ENCODE measurements around the gene ASB18. TPM values are rescaled to one million over a fixed set of nuclear protein-coding genes. Genes with fewer than 3 reads are reported as not detected.

The ASB18 gene
- total RNA-seq, 2 experiments from 2014 or later: not detected

DNA sequence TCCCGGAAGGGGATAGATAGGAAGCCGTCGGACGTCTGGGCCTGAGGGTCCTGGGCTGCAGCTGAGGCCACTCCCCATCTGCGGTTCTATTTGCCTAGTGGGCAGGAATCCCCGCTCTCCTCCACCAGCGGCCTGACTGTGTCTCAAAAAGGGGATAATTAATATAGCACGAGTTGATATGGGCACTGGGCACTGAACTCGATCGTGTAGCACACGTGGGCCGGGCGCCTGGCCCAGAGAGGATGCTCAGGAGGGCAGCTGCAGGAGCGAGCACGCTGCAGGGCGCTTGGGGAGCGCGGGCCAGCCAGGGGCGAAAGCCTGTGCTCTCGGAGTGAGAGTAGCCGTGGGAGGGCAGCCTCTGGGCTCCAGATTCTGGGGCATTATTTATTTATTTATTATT, 87.3 kb downstream of the ASB18 start:
- Mint-ChIP-seq H3K36me3 (no peaks in the 10 kb centered on the region), H3K27me3 (peaks cover 73% of the 10 kb centered on the region), H3K9me3 (no peaks in the 10 kb centered on the region), H3K4me3 (no peak overlapping the region), H3K27ac (no peak overlapping the region), H3K4me1 (peaks cover 4% of the 10 kb centered on the region)
- no peak for ATAC-seq (ENCODE audit: low read depth)
- POLR2A ChIA-PET: no interaction called here
- DNase-seq: no peak

DNA sequence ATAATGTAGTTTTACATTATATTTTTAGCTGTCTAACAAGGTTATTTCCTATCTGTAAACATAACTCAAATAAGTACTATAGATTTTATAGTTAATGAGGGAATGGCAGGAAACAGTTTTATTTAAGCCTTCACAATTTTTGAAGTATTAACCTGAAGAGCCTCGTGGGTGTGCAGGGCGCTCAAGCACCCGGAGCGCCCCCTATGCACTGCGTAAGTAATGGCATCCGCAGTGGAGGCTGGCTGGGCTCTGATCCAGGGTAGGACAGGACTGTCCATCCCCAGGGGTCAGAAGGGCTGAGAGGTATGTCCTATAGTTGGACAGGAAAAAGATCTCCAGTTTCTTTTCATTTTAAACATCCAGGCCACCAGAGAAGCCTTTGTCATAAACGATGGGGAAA, 87.8 kb downstream of the ASB18 start:
- Mint-ChIP-seq H3K36me3 (no peaks in the 10 kb centered on the region), H3K9me3 (no peaks in the 10 kb centered on the region), H3K4me1 (peaks cover 4% of the 10 kb centered on the region), H3K27ac (no peak overlapping the region), H3K27me3 (peaks cover 77% of the 10 kb centered on the region), H3K4me3 (no peak overlapping the region)
- DNase-seq: no peak
- POLR2A ChIA-PET: no interaction called here
- ATAC-seq (ENCODE audit: low read depth): no peak

DNA sequence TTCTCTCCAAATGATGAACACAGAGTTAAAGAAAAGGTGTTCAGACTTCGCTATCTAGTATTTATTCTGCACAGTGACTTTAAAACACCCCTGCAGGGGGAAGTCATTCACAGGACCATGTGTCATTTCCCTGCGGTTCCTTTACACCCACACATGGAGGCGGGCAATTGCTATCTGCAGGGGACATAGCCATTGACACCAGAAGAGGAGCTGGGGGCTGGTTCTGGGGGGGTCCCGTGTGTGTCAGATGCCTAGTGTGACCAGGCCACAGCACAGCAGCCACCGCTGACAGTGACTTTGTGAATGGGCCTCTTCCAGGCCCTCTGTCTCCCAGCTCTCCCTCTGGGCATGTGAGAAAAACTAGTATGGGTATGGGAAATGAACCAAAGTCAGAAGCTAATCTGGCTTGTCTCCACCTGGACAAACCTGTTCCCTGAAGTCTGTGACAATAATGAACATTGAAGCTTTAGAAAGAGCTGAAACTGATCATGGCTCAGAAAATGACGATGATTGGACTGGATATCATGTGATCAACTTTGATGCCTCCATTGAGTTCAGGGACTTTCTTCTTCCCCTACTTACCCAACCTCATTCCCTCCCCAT, 88.6 kb downstream of the ASB18 start:
- Mint-ChIP-seq H3K36me3 (no peaks in the 10 kb centered on the region), H3K4me1 (peaks cover 3% of the 10 kb centered on the region), H3K27ac (no peak overlapping the region), H3K4me3 (no peak overlapping the region), H3K27me3 (peaks cover 81% of the 10 kb centered on the region), H3K9me3 (no peaks in the 10 kb centered on the region)
- POLR2A ChIA-PET: no interaction called here
- ATAC-seq (ENCODE audit: low read depth) (no peak), DNase-seq (no peak)

DNA sequence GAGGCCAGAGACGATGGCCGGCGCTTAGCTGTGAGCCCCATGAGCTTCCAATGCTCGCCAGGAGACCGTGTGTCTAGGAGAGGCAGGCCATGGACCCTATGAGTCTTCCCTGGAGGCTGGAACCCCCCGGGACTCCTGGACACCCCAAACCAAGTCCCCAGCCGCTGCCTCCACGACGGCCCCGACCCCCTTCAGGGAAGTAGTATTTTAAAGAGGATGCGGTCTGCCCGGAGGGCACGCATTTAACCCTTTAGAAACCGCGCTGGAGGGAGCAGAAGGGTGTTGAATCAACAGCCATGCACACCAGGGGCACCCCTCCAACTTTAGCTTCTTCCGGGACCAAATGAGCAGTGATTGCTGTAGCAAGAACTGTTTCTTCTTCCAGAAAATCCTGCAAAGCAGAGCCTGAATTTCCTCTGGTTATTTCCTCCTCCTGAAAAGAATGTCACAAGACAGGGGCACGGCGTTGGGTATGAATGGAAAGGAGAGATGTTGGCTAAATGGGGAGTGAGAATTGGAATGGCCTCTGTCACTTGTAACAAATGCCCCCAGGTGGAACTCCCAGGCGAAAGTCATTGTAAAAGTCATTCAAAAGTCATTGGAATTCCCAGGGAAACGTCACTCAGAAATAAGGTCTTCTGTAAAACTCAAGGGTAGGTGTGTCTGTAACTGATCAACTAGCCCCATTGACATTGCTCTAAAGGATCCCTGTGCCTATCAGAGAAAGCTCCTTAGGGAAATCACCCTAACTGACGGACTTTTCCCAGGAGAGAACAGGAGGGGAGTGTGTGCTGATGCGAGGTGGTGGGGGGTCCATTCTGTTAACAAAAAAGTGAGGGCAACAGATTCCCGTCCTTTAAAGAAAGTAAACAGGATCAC, 90.2 kb downstream of the ASB18 start:
- Mint-ChIP-seq H3K27me3 (peaks cover 86% of the 10 kb centered on the region), H3K4me1 (peaks cover 8% of the 10 kb centered on the region), H3K9me3 (peaks cover 2% of the 10 kb centered on the region), H3K36me3 (peaks cover 2% of the 10 kb centered on the region), H3K27ac (no peak overlapping the region), H3K4me3 (no peak overlapping the region)
- DNase-seq (no peak), ATAC-seq (ENCODE audit: low read depth) (no peak)
- POLR2A ChIA-PET: no interaction called here

DNA sequence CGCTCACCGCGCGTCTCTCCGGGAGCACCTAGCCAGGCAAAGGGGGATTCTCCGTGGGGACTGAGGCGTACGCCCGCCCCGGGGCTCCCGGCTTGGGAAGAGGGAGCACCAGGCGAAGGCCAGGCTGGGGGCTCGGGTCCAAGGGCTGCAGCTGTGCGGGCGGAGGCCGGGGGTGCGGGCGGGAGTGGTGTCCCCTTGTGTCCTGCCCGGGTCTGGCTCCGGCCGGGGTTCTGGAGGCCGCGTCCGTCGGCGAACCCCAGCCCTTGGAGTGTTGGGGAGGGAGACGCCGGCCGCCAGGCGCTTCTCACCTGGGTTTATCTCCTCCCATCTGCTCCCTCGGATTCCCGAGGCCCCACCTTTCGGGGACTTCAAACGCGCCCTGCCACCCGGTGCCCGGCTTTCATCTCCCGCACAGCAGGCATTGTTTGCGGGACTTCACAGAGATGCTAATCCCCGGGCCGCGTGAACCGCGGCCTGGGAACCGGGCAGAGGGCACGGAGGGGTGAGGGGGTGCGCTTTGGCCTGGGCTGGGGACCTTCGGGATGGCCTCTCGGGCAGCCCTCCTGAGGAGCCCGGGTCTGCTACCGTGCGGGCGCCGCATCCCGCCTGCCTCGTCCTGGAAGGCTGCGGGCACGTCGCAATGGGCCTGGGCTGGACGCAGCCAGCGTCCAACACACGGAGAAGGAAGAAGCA, 91.0 kb downstream of the ASB18 start:
- DNase-seq: no peak
- Mint-ChIP-seq H3K4me1 (peaks cover 8% of the 10 kb centered on the region), H3K4me3 (no peak overlapping the region), H3K27ac (no peak overlapping the region), H3K36me3 (peaks cover 2% of the 10 kb centered on the region), H3K27me3 (peaks cover 81% of the 10 kb centered on the region), H3K9me3 (peaks cover 2% of the 10 kb centered on the region)
- POLR2A ChIA-PET: no interaction called here
- ATAC-seq (ENCODE audit: low read depth): no peak

DNA sequence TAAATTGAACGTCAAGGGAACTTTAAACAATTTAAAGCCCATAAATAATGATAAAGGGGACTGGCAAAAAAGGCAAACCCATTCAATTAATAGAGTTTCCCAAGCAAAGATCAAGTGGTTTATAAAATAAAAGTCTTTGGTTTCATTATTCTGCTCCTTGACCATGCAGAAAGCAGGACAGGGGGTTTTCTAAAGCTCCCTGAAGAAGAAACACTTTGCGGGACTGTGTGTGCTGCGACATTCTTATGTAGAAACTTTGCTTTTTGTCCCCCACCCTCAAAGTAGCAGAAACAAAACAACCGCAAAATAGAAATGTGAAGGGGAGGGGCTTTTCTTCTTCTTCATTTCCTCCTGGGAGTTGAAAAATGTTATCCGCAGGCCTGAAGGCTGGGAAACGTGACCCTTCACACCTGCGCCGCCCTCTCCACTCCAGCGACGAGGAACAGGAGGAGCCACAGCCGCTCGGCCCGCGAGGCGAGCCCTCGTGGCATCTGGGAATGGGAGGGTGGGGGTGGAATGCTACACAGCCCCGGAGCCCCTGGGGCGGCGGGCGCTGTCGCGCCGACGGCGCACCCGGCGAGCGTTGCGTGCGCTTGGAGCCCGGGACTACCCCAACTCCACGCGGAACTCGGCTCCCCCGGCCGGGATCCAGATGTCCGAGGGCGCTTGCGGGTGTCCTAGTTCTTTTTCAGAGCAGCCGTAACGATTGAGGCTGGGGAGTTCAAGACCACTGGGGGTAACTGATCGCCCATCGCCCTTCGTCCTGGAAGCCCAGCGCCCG, 91.8 kb downstream of the ASB18 start:
- Mint-ChIP-seq H3K27me3 (peaks cover 75% of the 10 kb centered on the region), H3K27ac (peak overlapping the region; percentile 9), H3K36me3 (peaks cover 2% of the 10 kb centered on the region), H3K4me1 (peaks cover 8% of the 10 kb centered on the region), H3K9me3 (peaks cover 2% of the 10 kb centered on the region), H3K4me3 (no peak overlapping the region)
- no peak for ATAC-seq (ENCODE audit: low read depth)
- POLR2A ChIA-PET: no interaction called here
- DNase-seq: no peak

DNA sequence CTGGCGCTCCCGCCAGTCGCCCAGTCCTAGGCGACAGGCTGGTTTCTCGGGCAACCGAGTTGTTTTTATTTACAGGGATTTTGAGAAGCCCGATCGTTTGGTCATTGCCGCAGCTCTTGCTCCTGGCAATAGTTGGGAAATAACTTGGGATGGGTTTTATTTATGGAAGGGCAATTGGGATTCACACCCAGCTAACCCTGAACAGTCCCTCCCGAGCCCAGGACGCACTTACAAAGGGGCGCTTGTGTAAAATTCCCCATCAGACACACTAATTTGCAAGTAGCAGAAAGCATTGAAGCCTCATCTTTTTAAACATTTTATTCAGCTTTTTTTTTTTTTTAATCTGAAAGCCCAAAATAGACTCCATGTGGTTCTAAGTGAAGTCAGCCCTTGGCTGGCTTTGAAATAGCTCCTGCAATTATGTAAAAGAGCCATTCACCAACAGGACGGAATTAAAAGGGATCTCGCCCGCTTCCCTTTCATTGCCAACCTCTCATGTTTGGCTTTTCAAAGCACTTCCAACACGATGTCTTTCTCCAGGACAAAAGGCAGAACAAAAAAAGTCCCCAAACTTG, 92.4 kb downstream of the ASB18 start:
- H3K9me3 Mint-ChIP-seq: peaks cover 2% of the 10 kb centered on the region
- H3K4me1 Mint-ChIP-seq: peaks cover 8% of the 10 kb centered on the region
- ATAC-seq (ENCODE audit: low read depth): no peak
- peaks cover 73% of the 10 kb centered on the region for H3K27me3 Mint-ChIP-seq
- peak overlapping the region; percentile 9 for H3K27ac Mint-ChIP-seq
- no peak overlapping the region for H3K4me3 Mint-ChIP-seq
- H3K36me3 Mint-ChIP-seq: peaks cover 2% of the 10 kb centered on the region
- POLR2A ChIA-PET: no interaction called here
- DNase-seq: no peak

DNA sequence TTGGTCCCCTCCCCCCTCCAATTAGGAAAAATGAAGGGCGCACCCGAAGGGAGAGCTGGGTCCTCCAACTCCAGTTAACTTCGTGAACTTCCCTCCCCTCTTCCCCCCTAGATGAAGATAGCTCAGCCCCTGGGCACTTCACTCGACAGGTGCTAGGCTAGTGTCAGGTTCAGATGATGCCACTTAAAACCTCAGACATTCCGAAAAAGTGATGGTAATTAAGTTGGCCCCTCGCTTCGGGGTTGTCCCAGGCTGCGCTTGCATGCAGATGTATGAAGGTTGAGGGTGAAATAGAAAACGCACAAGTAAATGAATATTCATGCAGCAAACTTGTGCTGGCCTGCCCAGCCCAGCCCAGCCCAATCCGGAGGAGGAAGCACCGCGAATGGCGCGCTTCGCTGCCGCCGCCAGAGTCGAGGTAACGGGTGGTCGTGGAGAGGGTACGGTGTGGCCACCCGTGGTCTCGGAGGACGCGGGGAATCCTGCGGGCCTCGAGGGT, 93.0 kb downstream of the ASB18 start:
- H3K4me3 Mint-ChIP-seq: no peak overlapping the region
- DNase-seq (no peak), ATAC-seq (ENCODE audit: low read depth) (no peak)
- no peak overlapping the region for H3K27ac Mint-ChIP-seq
- POLR2A ChIA-PET: no interaction called here
- H3K27me3 Mint-ChIP-seq: peaks cover 73% of the 10 kb centered on the region
- H3K4me1 Mint-ChIP-seq: peaks cover 9% of the 10 kb centered on the region
- peaks cover 2% of the 10 kb centered on the region for H3K9me3 Mint-ChIP-seq
- H3K36me3 Mint-ChIP-seq: peaks cover 2% of the 10 kb centered on the region

DNA sequence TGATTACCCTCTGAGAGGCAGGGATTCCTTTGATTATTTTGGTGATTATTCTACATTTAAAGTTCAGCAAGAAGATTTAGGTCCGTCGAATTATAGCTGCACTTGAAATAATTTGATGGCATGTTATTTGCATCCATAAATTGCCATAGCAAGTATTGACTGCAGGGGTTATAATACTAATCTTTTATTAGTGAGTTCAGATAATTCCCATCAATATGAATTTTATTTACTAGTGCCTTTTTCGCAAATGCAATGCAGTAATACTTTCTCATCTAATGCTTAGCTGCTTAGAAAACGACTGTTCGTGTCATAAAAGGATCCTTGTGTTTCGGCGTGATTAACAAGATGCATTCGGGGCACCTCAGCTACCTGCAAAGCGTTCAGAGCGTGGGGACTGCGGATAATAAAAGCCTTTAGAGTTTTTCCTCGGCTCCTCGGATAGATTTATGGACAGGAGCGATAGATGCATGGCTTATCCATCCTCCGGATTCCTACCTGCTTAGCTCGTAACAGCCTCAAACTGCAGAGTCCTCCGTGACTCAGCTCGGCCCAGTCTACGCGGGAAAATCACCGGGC, 93.5 kb downstream of the ASB18 start:
- Mint-ChIP-seq H3K36me3 (peaks cover 2% of the 10 kb centered on the region), H3K9me3 (peaks cover 3% of the 10 kb centered on the region), H3K4me3 (peak overlapping the region; percentile 32), H3K27me3 (peaks cover 73% of the 10 kb centered on the region), H3K27ac (peak overlapping the region; percentile 67), H3K4me1 (peaks cover 10% of the 10 kb centered on the region)
- ATAC-seq (ENCODE audit: low read depth) (no peak), DNase-seq (no peak)
- POLR2A ChIA-PET: no interaction called here

DNA sequence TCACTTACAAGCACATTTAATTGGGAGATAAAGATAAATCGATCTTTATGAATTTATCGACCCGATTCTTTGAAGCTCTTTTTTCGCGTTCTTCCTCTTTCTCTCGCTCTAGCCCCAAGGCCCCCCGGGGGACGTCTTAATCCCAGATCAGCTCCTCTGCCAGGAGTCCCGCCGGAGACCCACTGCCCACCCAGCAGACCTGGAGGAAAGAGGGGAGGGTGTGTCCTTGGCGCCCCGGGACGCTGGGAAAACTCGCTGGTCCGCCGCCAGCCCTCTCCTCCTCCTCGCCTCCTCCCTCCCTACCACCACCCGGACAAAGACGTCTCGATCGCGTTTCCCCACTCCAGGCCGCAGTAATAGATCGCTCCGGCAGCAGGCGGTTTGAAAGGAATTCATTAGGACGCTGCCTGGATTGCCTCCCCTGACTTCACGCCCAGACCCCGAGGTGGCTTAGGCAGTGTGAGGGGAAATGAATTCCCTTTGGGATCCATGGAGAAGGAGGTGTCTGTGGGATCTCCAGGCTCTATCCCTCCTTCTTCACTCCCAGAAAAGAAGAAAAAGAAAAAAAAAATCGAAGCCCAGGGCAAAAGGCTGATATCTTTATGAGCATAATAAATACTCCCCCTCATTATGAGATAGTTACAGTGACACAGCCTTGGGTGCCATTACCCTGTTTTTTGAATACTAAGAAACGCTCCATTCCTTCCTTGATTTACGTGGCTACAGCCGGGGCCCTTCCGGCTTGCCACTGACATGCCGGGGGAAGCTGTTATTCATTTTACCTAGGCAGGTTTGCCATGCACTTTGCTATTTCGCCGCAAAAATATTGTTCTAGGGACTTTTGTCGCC, 94.2 kb downstream of the ASB18 start:
- H3K27ac Mint-ChIP-seq: peak overlapping the region; percentile 67
- DNase-seq (no peak), ATAC-seq (ENCODE audit: low read depth) (no peak)
- peaks cover 10% of the 10 kb centered on the region for H3K4me1 Mint-ChIP-seq
- H3K27me3 Mint-ChIP-seq: peaks cover 73% of the 10 kb centered on the region
- H3K4me3 Mint-ChIP-seq: peak overlapping the region; percentile 32
- H3K9me3 Mint-ChIP-seq: peaks cover 3% of the 10 kb centered on the region
- POLR2A ChIA-PET: no interaction called here
- peaks cover 2% of the 10 kb centered on the region for H3K36me3 Mint-ChIP-seq

DNA sequence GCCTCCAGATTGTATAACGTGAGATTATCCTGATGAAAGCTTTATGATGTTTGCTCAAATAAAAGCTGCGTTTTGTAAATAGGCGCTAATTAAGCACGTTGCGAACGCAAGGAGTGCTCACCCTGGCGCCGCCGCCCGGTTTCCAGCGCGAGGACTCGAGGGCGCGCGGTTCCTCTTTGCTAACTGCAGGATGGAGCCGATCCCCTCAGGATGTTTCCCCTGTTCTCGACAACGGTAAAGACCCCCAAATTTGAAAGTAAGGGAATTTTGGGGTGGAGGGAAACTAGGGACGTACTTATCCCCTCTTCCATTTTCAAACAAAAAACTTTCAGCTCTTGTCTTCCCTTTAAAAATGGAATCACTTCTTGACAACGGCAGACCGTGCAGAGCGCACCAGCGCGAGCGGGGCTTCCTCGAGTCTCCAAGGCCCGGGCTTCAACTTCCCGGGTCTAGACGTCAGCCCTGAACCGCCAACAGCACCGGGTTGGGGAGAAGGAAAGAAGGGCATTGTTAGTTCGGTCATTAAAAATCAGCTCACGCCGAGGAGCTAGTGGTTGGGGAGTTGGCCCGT, 95.0 kb downstream of the ASB18 start:
- H3K27ac Mint-ChIP-seq: peak overlapping the region; percentile 67
- H3K4me3 Mint-ChIP-seq: no peak overlapping the region
- DNase-seq (no peak), ATAC-seq (ENCODE audit: low read depth) (no peak)
- H3K9me3 Mint-ChIP-seq: peaks cover 3% of the 10 kb centered on the region
- peaks cover 69% of the 10 kb centered on the region for H3K27me3 Mint-ChIP-seq
- peaks cover 10% of the 10 kb centered on the region for H3K4me1 Mint-ChIP-seq
- peaks cover 2% of the 10 kb centered on the region for H3K36me3 Mint-ChIP-seq
- POLR2A ChIA-PET: no interaction called here
